Tongue (tissue), 2 donors: ENCODE results near the gene KCNN3. TPM values are rescaled to one million over a fixed set of nuclear protein-coding genes. Genes with fewer than 3 reads are reported as not detected.
"Not testable (repeated sequence)": the region's sequence is repeated elsewhere in the genome, so short reads cannot be mapped to it uniquely, and the experiment has no call there.

ENCODE experiments used
- DNase-seq: peaks from one replicate; pipeline ENCODE4 v3.0.0-alpha.2; 2015
- total RNA-seq: library from RNA; depleted of rRNA; stranded (reverse); fragments of >200 nt; gene quantifications from one replicate; pipeline ENCODE4 v1.2.3, GENCODE V29; 2014

KCNN3 gene
- 10.8 TPM for total RNA-seq

DNA sequence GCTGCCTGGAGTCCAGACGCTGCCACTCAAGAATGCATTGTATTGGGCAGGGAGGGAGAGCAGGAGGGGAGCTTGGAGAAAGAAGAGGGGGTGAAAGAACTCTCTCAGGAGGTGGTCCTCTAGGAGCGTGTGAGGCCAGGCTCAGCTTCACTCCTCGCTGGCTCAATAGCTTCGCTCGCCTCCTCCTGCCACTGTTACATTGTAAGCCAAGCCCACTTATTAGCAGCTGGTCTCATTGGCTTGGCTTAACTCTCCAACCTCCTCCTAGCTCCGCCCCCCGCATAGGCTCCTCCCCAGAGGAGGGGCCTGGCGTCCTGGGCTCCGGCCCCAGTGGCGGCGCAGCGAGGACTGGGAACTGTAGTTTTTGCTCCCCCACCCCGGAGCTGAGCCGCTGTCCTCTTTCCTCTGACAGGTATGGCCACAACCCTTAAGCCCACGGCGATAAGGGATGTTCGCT, at the start of gene KCNN3:
TSS of gene KCNN3 (minus strand) at position 167 of the 457 bp plus-strand sequence. CDS start 317 bp downstream, outside the sequence.
- DNase-seq: peak; percentile 98

DNA sequence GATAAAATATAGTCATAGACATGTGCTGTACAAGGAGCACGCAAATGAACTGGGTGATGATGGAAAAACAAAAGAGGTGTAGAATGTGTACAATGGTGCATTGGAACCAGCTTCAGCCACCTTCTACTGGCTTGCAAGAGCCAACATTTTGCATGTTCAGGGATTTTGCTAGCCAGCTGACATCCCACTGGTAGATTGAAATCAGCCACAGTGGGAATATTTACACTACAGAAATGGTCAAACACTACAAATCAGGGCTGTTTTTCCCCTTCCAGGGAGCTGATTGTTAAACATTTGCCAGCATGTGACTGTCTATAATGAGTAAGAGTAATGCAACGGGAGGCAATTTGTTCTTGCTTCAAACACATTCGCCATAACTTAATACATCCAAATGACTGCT, 43.2 kb upstream of the KCNN3 start:
- no peak for DNase-seq

DNA sequence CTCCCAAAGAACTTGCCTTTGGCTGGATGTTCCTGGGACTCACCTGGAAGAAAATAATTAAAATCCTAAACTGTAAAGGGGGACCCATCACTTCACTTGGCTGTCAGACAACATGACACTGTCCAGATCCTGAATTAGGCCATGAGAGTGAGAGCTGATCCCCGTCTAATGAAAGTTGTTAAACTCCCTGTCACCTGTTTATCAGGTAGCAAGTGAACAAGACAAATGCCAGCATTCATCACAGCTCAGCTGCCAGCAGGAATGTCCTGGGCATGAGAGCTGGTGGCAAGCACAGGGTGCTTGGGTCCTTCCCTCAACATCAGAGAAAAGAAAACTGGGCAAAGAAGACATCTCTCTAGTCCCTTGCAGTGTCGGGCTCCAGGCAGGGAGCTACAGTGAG, 42.7 kb upstream of the KCNN3 start:
- no peak for DNase-seq

DNA sequence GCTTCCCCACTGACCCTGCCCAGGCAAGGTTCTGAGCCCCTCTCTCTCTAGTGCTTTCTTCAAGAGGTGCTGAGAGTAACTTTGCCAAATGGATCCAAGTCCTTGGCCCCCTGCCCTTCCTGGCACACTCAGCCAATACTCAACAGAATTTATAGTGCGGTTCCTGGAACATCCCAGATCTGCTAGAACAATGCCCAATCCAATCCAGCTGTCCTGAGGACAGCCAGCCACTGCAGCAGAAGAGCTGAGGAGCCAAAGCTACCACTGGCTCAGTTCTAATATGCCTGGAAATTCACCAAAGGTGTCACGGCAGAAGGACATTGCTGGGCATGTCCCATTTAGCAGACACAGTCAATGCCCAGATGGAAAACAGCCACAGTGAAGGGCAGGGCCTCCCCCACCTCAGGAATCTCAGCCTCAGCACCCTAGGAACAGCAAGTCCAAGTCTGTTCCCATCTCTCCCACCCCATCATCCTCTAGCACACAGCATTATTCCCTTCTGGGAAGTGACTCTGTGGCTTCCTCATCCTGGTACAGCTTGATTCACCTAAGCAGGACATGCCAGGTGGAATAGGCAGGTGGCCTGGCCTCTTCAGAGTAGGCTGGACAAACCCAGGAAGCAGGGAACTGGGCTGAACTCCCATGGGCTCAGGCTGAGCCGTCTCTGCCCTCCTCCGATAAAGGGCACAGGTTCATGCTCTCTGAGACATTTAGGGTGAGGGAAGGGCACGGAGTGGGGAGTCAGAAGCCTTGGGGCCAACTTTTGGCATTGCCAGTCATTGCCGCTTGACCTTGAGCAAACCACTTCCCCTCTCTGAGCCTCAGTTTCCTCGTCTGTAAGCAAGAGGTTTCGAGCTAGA, 41.8 kb upstream of the KCNN3 start:
- DNase-seq: no peak

DNA sequence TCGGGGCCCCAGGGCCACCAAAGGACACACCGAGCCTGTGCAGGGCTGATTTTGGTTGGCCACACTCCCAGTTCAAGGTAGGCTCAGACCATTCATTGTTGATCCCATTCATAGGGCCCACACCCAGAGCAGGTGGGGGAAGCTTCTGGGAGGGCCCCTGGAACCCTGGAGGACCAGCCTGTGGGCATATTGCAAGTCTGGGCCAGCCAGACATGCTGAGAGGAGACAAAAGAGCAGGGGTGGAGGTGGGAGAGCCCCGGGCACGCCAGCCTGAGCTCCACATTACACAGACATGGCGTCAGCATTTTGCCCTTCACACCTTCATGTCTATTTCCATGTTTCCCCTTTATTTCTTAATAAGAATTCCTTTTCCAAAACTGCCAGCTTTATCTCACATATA, 40.8 kb upstream of the KCNN3 start:
- DNase-seq: no peak

DNA sequence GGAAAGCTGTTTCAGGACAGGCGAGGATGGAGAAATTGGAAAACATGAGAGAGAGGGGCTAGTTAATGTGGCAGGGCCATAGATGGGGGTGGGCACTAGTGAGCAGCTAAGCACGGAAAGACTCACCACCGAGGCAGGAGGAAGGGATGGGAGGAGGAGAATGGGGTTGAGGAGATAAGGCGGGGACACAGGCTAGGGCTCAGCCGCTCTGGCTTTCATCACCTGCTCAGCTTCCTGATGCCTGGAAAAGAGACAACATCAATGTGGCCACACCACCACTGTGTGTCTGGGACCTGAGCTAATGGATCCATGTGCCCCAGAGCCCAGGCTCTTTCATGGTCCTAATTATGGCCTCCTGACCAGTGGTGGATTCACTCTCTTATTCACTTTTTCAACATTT, 38.9 kb upstream of the KCNN3 start:
- DNase-seq: no peak

DNA sequence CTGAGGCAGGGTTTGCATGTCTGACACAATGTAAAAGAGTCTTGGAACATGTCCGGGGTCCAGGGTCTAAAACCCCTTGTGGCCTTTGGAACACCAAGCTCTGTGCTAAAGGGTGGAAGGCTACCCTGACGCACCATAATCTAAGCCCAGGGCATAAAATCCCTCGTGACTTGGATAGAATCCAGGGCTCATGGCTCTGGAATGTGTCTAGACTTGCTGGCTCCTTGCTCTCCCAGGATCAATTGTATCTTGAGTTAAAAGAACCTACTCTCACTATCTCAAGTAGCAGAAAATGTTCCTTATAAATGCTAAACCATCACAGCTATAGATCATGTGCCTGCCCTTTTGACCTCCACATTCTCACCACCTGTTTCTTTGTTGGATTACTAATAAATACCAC, 38.0 kb upstream of the KCNN3 start:
- not testable (repeated sequence) for DNase-seq

DNA sequence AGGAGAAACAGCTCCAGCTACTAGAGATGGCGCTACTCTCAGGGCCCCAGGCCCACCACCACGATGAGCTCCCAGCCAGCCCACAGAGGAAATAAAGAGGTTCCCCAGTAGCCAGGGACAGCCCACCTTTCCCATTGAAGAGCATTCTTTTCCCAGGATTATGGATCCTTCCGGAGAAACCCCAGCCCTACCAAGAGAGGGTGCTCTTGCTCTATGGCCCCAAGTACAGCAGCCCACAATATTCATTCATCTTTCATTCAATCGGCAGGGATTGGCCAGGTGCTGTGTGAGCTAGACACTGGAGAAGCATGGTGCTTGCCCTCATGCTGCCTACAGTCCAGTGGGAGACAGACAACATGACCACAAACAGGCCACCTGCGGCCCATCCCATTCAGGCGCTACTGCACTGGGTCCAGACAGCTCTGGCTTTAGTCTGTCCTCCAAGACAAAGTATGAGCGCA, 36.6 kb upstream of the KCNN3 start:
- no peak for DNase-seq

DNA sequence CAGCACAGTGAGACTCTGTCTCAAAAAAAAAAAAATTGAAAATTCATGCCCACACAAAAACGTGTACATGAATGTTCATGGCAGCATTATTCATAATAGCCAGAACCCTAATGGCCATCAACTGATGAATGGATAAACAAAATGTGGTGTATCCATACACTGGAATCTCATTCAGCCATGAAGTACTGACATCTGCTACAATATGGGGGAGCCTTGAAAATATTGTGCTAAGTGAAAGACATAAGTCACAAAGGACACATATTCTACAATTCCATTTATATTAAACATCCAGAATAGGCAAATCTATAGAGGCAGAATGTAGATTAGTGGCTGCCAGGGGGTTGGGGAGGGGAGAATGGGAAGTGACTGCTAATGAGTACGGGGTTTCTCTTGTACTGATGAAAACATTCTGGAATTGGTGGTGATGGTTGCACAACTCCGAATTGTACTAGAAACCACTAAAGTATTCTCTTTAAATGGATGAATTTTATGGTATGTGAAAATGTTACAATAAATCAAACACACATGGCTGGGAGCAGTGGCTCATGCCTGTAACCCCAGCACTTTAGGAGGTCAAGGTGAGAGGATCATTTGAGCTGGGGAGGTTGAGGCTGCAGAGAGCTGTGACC, 33.0 kb upstream of the KCNN3 start:
- DNase-seq: no peak

DNA sequence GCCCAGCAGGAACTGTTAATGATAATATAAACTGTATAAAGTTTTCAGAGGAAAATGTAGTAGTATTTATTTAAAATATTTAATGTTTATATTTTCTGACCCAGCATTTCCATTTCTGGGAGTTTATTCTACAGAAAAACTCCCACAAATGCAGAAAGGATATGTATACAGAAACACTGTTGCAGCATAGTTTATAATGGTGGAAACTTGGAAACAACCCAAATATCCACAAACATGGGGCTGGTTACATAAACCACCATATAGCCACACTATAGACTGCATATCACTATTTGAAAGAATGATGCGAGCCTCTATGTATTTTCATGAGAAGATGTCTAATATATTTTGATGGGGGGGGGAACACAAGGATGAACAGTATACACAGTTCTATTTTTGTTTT, 31.5 kb upstream of the KCNN3 start:
- DNase-seq: no peak

DNA sequence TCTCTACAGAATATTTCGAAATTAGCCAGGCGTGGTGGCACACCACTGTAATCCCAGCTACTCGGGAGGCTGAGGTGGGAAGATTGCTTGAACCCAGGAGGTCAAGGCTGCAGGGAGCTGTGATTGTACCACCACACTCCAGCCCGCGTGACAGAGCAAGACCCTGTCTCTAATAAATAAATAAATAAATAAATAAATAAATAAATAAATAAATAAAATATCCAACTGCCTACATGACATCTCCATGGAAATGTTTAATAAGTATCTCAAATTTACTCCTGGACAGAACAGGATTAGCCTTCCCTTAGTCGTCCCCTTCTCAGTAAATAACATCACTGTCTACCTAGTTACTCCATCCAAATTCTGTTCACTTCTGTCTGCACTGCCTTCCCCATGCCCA, 29.0 kb upstream of the KCNN3 start:
- no peak for DNase-seq

DNA sequence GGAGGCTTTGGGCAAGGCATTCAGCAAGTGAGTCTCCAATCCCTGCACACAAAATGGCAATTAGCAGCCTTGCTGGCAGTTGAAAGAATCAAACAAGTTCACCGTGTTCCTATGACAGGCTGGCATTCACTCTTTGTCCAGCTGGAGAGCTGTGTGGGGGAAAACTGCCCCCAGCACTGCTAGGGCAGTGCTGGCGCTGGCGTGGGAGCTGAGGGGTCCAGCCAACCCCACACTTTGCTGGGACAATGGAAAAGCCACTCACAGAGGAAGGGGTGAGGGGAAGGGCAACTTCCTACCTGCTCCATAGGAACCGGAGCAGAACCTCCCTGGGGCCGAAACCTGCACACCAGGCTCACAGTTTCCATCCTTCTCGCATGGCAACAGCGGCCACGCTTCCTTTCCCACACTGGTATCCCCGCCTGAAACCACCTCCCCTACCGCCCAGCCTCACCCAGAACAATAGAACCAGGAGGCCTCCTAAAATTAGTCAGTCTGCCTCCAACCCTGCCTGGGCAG, 26.7 kb upstream of the KCNN3 start:
- DNase-seq: no peak

DNA sequence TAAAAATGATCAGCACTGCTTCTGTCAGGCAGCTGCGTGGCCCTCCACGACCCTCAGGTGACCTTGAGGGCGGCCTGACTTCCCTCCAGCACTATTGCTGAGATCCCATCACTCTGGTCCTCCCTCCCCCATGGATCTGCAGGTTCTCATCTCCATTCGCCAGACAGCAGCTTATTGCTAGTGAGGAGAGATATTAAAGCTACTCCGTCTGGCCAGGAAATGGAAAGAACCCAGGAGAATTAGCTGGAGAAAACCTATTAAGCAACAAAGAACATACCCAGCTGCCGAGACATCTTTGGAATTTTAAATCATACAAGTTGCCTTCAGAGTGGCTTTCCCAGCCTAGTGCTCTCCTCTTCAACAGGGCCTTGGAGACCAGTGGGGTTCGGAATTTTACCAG, 25.7 kb upstream of the KCNN3 start:
- peak; percentile 12 for DNase-seq

DNA sequence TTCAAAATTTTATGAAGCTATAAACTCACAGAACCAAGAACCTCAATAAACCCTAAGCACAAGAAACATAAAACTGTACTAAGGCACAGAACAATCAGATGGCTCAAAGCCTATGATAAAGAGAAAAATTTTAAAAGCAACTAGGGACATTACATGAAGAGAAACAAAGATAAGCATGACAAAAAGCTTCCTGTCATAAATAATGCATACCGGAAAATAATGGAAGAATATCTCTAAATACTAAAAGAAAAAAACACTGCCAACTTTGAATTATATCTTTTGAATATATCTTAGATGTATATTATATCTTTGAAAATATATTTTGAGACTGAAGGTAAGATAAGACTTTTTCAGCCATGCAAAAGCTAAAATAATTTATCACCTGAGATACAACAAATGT, 21.4 kb upstream of the KCNN3 start:
- DNase-seq: no peak

DNA sequence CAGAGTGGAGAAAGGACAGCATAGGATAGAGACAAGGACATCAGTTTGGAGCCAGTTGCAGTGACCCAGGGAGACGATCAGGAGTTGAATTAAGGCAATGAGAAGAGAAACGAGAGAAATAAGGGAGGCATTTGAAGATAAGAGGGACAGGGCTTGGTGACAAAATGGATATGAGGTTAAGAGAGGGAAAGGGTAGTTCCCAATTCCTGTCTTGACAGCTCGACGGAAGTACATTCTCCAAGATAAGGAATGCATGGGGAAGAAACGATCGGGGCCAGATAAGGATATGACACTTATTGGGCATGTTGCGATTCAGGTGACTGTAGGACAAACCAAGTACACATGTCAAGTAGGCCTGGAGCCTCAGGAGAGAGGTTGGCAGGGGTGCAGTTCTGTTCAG, 18.7 kb upstream of the KCNN3 start:
- no peak for DNase-seq

DNA sequence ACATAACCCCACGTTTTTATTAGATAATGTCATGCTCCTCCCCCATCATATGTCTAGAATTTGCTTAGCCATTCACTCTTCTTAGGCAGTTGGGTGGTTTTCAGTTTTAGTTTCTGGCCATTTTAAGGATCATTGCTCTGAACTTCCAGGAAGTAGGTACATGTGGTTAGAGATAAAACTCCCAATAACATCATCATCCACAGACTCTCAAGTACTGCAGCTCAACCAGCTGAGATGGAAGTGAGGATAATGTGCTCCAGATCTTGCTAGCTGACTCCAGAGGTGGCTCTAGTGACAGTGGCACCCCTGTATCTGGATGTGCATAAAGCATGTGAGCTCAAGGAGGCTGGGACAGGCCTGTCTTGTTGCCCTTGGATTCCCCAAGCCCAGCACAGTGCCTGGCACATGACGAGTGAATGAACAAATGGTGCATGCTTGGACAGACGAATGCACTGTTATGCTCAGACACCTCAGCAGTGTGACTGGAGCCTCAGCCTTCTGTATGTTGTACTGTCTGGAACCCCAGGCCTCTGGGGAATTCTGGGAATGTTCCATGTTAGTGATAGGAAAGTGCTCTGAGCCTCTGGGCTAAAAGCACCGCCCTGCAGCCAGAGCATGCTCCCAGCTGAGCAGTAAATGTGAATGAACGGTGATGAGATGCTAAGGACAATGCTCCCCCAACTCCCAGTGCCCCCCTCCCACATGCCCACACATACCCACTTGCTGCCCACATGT, 16.4 kb upstream of the KCNN3 start:
- no peak for DNase-seq

DNA sequence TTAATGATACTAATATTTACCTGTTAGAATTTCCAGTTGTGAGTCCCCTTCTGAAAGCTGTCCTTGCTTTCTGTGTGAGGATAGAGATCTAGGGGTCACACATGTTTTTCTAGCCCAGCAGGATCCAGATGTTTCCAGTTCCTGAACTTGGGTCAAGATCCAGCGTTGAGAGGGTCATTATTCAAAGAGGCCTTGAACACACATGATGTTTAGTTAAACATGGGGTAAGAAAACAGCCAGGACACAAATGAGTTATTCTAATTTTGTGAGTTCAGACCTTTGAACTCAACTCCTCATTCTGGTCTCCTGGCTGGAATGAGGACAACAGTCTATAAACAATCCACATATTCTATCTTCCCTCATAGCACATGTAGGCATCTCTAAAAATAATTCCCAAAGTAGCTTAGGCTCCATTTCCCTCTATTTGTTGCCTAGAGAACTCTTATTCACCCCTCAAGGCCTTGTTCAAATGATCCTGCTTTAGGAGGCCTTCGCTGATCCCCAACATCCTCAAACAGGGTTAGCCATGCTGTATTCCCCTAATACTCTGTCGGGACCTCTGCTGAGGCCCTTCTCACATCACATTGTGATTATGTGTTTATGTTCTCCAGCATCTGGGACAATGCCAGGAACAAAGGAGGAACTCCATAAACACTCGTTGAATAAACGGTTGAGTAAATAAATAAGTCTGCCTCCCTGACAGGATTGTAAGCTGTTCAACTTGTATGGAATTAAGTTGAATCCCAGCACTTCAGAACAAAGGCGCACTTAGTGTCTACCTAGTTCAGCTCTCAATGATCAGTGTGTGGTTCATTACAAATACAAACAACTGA, 15.0 kb upstream of the KCNN3 start:
- peak; percentile 48 for DNase-seq

DNA sequence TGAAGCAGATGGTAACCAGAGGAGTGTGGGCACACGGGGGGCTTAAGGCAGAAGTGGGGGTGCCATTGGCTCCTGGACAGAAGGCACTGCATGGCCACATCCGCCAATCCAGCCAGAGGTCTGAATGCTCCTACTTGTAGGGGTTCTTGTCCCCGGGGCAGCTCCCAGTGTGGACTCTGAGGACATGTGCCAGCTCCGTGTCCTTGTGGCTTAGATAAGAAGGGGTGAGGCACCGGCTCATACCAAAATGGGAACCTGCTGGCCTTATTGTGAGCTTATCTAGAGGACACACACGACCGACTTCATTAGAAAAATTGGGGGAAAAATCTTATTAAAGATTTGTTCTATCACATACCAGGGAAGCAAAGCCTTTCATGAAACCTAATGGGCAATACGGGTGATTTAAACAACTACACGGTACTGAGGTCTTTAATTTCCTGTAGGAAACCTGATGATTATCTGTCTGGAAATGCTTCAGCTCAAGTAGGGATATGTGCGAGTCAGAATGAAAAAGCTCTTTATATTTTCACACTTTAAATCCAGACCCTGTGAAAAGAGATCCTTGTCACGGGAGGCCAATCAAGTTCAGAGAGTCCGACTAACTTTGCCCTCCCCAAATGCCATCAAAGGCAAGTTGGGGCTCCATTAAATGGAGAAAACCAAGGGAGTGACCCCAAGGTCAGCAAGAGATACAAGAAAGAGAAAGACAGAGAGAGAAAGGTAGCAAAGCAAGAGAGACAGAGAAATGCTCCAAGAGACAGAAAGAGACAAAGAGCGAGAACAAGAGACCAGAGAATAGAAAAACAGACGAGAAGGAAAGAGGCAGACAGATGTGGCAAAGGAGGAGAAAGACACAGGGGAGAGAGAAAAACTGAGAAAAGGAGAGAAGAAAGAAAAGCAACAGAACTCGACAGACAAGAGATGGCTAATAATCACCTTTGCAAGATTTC, 14.1 kb upstream of the KCNN3 start:
- no peak for DNase-seq

DNA sequence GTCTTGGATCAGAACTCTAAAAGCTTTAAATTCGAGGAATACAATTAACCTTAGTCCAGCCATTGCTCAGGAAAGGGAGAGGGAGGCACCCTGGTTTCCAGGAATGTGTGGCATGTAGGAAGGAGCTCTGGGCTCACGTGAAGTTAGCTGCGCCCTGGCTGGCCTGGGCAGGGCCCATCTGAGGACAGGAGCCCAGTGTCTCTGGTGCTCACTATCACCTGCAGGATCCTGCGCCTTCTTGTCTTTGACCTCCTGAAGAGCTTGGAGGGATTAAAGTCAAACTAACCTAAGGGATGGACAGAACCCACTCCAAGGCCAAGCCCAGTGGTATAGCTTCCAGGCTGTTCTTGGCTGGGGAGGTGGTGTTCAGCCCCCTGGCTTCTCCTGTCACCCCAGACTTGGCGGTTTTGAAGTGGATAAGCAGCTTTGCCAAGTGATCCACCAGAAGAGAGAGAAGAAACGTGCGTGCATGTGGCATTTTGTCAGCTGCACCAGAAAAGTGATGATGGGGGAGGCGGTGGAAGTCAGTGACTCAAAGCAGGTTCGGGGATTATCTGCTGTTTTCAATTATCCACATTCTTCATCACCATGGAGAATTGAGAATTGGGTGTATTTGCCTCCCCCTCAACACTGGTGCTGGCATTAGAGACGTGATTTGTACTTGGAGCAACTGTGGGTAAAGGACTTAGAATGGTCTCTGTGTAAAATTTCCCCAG, 11.9 kb upstream of the KCNN3 start:
- DNase-seq: no peak

DNA sequence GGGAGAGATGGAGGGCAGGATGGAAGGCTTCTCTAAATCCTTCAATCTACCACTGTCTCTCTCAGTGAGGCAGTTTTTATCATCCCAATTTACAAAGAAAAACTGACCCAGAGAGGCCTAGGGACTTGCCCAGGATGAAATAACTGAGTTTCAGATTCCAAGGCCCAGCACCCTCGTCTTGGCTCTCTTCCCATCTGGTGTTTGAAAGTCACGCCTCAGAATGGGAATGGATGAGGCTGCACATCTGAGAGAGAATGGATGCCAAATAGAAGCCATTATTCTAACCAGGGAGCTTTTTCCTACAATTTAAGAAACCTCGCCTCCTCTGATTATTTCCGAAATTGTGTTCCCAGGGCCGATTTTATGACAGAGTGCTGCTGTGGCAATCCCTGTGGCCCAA, 10.6 kb upstream of the KCNN3 start:
- no peak for DNase-seq
